ENCODE results near the gene GABRA5. TPM values are rescaled to one million over a fixed set of nuclear protein-coding genes. Genes with fewer than 3 reads are reported as not detected.

The GABRA5 gene
- total and polyA plus RNA-seq, 2 of the 8 experiments (the other 6 are each of a cell fraction or from before 2014, with no cell fraction given), result 15.0 to 29.6 TPM

GRCh38 chr15:26972636-26973035, 105.8 kb downstream of the GABRA5 start:
- no peaks in the 10 kb centered on the region for H4K20me1 ChIP-seq (replicated peaks in 1 of 2; ENCODE audit: control insufficient read depth in 1 of 2, insufficient read depth in 2 of 2, low read length in 2 of 2)
- H3K79me2 ChIP-seq (ENCODE audit: control insufficient read depth in 1 of 2, insufficient read depth in 2 of 2, low read length in 2 of 2), result no peaks in the 10 kb centered on the region
- no peak overlapping the region for H3K4ac ChIP-seq (replicated peaks; ENCODE audit: insufficient read length, low read depth, low read length)
- H3K9me3 ChIP-seq (ENCODE audit: insufficient read depth in 2 of 2, low read depth in 1 of 2, low read length in 1 of 2), result no peaks in the 10 kb centered on the region
- 83% methylated on average over 2 of the region's 2 CpGs; no CpG with 5 or more reads in 1 of the 2 experiments for WGBS, 2 experiments (ENCODE audit: extremely low coverage in 1 of 2, insufficient coverage in 1 of 2, insufficient read length in 1 of 2, insufficient replicate concordance in 2 of 2, low coverage in 1 of 2, low lambda C conversion rate in 2 of 2, missing lambda C conversion rate in 1 of 2)
- H2AFZ ChIP-seq (ENCODE audit: low read length), result no peak overlapping the region
- no peak overlapping the region; a peak in 1 of 4 replicates for H3K4me2 ChIP-seq (ENCODE audit: insufficient read depth in 1 of 2, low read depth in 2 of 2, low read length in 2 of 2)
- H3K23me2 ChIP-seq (ENCODE audit: low read depth, low read length), result peaks cover 6% of the 10 kb centered on the region; the same call in 1 of the 2 replicates
- H4K5ac ChIP-seq (ENCODE audit: insufficient read length, low read depth, low read length), result no peak overlapping the region
- H4K91ac ChIP-seq (replicated peaks; ENCODE audit: insufficient read length, low read length), result no peak overlapping the region
- H2BK20ac ChIP-seq (ENCODE audit: low read length), result no peak overlapping the region
- no peaks in the 10 kb centered on the region for H3K36me3 ChIP-seq (ENCODE audit: control insufficient read depth in 2 of 4, insufficient read depth in 4 of 4, low read length in 3 of 4)
- H3K18ac ChIP-seq (ENCODE audit: extremely low read depth, low read length), result no peak overlapping the region
- no peak overlapping the region for H2BK15ac ChIP-seq (ENCODE audit: low read length)
- H3K56ac ChIP-seq (replicated peaks; ENCODE audit: insufficient read length, low read depth, low read length), result no peak overlapping the region
- ChIA-PET POLR2A (ENCODE audit: partially characterized antibody) (no interaction called here), CTCF (ENCODE audit: partially characterized antibody) (interaction anchor here (0.6 to 7.6 kb wide), 14 partner anchors 10 to 286 kb away, joined by 3 to 74 read pairs (median 6); no protein-coding TSS in a partner anchor)
- H2BK12ac ChIP-seq (ENCODE audit: low read depth, low read length), result no peak overlapping the region
- H3K4me3 ChIP-seq (ENCODE audit: extremely low read depth in 1 of 4, insufficient read depth in 2 of 4, low read depth in 3 of 4, low read length in 4 of 4), result no peak overlapping the region
- H3K27me3 ChIP-seq (replicated peaks in 1 of 4; ENCODE audit: control insufficient read depth in 3 of 4, extremely low read depth in 1 of 4, insufficient read depth in 3 of 4, low read length in 3 of 4), result peaks cover 16 to 48% (median 43%) of the 10 kb centered on the region in 4 experiments
- H2BK5ac ChIP-seq (ENCODE audit: low read depth, low read length), result no peak overlapping the region
- H3K9ac ChIP-seq (replicated peaks in 1 of 4; ENCODE audit: extremely low read depth in 1 of 4, low read depth in 3 of 4, low read length in 3 of 4), result no peak overlapping the region
- H3K79me1 ChIP-seq (ENCODE audit: low read depth, low read length), result no peaks in the 10 kb centered on the region
- DNase-seq (ENCODE audit: low read depth in 1 of 2, low spot score in 2 of 2), result no peak
- no peak overlapping the region for H3K14ac ChIP-seq (ENCODE audit: insufficient read length)
- no peak for FAIRE-seq
- H2BK120ac ChIP-seq (replicated peaks; ENCODE audit: low read depth, low read length), result no peak overlapping the region
- H3K27ac ChIP-seq (ENCODE audit: low read depth, low read length), result no peak overlapping the region
- H3K23ac ChIP-seq (ENCODE audit: insufficient read length), result no peak overlapping the region
- H3K4me1 ChIP-seq (replicated peaks in 1 of 4; ENCODE audit: control insufficient read depth in 3 of 4, insufficient read depth in 4 of 4, low read length in 3 of 4), result peaks cover 0 to 3% (median 1%) of the 10 kb centered on the region in 4 experiments; a peak in 1 of 7 replicates
- H4K8ac ChIP-seq (ENCODE audit: extremely low read depth, insufficient read depth, low read length), result no peak overlapping the region
- H2AK5ac ChIP-seq (ENCODE audit: low read depth, low read length), result no peak overlapping the region
- no peak for TF ChIP-seq RAD21 (IDR thresholded peaks at IDR 0.05 in 1 of 2, conservative IDR thresholded peaks at IDR 0.05 in 1 of 2; ENCODE audit: low read depth in 2 of 2, low read length in 2 of 2)
- no peak for TF ChIP-seq RXRA (IDR thresholded peaks at IDR 0.05; ENCODE audit: insufficient read depth, low read depth, low read length)
- no peak for TF ChIP-seq ATF2 (IDR thresholded peaks at IDR 0.05; ENCODE audit: low read length)
- no peak for TF ChIP-seq RFX5 (IDR thresholded peaks at IDR 0.05; ENCODE audit: borderline replicate concordance, low read depth, low read length)
- no peak for TF ChIP-seq CREB1 (IDR thresholded peaks at IDR 0.05)
- TF ChIP-seq SP1 (IDR thresholded peaks at IDR 0.05; ENCODE audit: low read depth, low read length), result no peak
- no peak for TF ChIP-seq POLR2A (IDR thresholded peaks at IDR 0.05; ENCODE audit: control extremely low read depth in 1 of 2, low read depth in 2 of 2, low read length in 2 of 2)
- TF ChIP-seq EP300 (IDR thresholded peaks at IDR 0.05; ENCODE audit: borderline replicate concordance in 1 of 2, low read depth in 2 of 2, low read length in 2 of 2), result no peak
- no peak for TF ChIP-seq NANOG (IDR thresholded peaks at IDR 0.05; ENCODE audit: insufficient read depth, low read depth, low read length, poor library complexity, severe bottlenecking)
- TF ChIP-seq CTBP2 (IDR thresholded peaks at IDR 0.05; ENCODE audit: borderline replicate concordance, insufficient read depth, insufficient read length, low read length), result no peak
- TF ChIP-seq KDM1A (IDR thresholded peaks at IDR 0.05; ENCODE audit: borderline replicate concordance, low read length), result no peak
- TF ChIP-seq JUN (IDR thresholded peaks at IDR 0.05; ENCODE audit: low read depth, low read length), result no peak

Measured in H1 (cell line).